C4-2B (cell line): ENCODE data around the gene GDF7.

Source experiments
- ZFX ChIP-seq: fragments of 450-650 bp; IDR thresholded peaks from 2 replicates; pipeline ENCODE4 v1.6.1; 2017
- TF ChIP-seq, protein P1 (sequence below): fragments of 450-650 bp; conservative IDR thresholded peaks from 2 replicates; pipeline ENCODE4 v1.5.1; 2017; ENCODE audit warnings: mild to moderate bottlenecking

DNA sequence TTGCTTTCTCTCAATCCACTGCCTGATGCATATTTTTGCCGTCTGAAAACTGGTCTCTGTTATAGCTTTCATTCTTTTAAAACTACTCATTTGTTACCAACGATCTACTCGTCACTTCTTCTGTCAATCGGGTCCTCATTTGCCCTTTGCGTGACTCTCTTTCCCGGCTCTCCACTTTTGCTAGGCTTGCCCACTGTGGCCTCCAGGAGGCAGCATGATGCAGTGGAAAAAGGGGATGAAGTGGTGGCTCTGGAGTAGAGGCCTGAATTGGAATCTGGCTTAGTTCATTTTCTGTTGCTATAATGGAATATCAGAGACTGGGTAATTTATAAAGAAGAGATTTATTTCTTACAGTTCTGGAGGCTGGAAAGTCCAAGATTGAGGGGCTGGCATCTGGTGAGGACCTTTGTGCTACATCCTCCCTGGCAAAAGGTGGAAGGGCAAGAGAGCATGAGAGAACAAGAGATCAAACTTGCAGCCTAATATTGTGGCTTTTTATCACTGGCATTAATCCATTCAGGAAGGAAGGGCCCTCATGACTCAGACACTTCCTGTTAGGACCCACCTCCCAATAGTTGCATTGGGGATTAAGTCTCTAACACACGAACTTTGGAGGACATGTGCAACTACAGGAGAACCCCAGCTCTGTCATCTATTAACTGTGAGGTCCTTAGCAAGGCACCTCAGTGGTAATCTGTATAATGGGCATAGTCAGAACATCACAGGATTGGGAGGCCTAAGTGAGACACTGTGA lies 15.4 kb downstream of the GDF7 start:
- TF ChIP-seq, protein P1, sequence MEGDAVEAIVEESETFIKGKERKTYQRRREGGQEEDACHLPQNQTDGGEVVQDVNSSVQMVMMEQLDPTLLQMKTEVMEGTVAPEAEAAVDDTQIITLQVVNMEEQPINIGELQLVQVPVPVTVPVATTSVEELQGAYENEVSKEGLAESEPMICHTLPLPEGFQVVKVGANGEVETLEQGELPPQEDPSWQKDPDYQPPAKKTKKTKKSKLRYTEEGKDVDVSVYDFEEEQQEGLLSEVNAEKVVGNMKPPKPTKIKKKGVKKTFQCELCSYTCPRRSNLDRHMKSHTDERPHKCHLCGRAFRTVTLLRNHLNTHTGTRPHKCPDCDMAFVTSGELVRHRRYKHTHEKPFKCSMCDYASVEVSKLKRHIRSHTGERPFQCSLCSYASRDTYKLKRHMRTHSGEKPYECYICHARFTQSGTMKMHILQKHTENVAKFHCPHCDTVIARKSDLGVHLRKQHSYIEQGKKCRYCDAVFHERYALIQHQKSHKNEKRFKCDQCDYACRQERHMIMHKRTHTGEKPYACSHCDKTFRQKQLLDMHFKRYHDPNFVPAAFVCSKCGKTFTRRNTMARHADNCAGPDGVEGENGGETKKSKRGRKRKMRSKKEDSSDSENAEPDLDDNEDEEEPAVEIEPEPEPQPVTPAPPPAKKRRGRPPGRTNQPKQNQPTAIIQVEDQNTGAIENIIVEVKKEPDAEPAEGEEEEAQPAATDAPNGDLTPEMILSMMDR: peak; percentile 55
- TF ChIP-seq ZFX: no peak
